Activated CD4-positive, alpha-beta T cell treated with anti-CD3 and anti-CD28 coated beads for 1 hour (primary cell): ENCODE measurements around the gene KNDC1.
"Not testable (repeated sequence)": the region's sequence is repeated elsewhere in the genome, so short reads cannot be mapped to it uniquely, and the experiment has no call there.

Experiments used
- DNase-seq: peaks from one replicate; pipeline ENCODE4 v3.0.0-alpha.2; 2020

Gene KNDC1

DNA sequence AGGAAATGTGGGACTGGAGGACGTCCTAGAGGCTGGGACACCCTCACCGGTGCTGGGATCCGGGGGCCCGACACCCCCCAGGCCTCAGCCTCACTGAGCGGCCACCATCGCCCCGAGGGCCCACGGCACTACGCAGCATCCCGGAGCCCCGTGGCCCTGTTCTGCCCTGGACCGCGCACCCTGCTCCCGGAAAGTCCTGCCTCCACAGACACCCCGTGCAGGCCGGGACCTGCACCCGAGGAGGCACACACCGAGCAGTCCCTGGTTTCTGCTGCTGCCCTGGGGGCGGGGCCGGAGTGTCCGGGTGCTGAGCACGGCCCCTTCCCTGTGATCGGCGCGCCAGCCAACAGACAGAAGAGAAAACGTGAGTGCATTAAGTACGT lies 18.1 kb upstream of the KNDC1 start:
- no peak for DNase-seq

DNA sequence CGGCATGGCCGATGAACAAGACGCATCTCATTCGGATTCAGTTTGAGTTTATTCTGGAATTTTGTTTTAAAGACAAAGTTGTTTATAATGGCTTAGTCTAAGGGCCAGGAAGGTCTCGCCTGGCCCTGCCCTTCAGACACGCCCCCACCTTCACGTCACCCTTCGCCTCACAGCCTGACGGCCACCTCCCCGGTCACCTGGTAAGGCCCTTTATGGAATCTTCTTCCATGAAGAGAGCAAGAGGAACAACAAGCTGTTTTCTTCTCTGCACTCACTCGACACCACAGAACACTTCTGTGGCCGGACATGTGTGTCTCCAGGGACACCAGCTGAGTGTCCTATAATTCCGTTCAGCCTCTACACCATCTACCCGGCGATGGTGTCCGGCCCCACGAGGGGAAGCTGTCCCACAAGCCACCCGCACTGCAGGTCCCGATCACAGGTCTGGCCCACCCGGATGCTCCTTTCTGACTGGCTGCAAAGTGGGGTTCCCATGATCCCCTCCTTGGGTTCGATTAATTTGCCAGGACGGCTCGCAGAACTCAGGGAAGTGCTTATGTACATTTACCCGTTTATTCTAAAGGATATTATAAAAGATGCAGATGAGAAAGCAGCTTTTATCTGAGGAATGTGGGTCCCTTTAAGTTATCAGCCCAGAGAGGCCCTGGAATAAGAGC lies 17.4 kb upstream of the KNDC1 start:
- DNase-seq, result no peak

DNA sequence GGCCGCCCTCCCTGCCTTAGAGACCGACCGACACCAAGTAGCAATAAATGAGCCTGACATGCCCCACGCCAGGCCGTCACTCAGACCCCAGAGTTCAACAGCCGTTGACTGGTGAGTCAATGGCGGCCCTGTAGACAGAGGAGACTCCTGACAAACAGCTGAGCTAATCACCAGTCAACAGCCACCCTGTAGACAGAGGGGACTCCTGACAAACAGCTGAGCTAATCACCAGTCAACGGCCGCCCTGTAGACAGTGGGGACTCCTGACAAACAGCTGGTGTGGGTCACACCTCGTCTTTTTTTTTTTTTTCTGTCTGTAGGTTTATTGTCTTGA lies 16.9 kb upstream of the KNDC1 start:
- no peak for DNase-seq

DNA sequence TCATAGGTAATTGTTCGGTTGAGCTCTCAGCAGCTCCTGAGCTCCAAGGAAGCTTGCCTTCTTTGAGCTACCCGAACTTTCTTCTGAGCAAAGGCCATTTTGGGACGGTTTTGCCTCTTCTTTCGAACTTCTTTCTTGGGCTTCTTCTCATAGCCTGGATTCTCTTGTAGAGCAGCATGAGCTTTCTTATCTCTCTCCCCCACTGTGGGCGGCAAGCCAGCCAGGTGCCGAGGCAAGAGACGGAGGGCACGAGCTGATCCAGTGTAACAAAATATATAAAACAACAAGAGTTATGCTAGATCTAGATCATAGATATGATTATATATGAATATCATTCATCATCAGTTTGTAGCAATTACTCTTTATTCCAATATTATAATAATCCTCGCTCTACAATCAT lies 16.5 kb upstream of the KNDC1 start:
- no peak for DNase-seq

DNA sequence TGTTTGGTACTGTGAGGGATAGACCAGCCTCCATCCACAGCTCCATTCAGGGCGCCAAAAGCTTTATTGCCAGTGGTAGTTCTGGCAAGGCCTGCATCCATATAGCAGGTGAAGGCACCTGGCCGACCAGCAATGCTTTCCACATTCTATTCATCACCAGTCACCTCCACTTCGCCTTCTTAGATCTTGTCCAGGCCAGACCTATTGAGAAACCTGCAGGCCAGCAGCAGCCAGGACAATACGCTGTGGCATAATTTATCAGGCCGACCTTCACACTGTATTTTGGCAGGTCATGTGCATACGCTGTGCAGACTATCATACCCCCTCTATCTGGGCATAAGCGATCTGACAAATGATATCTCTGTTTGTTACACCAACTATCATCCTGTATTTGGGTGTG lies 15.2 kb upstream of the KNDC1 start:
- DNase-seq, result no peak

DNA sequence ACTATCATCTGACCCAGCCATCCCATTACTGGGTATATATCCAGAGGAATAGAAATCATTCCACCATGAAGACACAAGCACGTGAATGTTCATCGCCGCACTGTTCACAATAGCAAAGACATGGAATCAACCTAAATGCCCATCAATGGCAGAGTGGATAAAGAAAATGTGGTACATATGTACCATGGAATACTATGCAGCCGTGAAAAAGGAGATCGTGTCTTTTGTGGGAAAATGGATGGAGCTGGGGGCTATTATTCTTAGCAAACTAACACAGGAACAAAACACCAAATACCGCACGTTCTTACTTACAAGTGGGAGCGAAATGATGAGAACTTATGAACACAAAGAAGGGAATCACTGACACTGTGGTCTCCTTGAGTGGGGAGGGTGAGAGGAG lies 9.8 kb upstream of the KNDC1 start:
- DNase-seq, result no peak

DNA sequence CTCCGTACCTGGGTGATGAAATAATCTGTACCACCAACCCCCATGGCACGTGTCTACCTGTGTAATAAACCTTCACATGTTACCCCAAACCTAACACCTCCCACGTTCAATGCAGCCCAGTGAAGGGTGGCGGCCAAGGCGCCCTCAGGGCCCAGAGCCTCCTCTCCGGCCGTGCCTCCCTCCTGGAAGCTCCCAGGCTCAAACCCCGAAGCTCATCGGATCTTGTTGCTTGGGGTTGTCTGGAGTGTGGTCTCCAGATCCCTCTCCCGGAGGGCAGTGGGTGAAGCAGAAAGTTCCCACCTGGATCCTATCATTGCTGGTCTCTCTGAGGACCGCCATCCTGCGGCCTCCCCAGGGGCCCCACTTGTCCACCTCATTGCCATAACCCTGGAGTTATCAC lies 9.4 kb upstream of the KNDC1 start:
- DNase-seq, result no peak

DNA sequence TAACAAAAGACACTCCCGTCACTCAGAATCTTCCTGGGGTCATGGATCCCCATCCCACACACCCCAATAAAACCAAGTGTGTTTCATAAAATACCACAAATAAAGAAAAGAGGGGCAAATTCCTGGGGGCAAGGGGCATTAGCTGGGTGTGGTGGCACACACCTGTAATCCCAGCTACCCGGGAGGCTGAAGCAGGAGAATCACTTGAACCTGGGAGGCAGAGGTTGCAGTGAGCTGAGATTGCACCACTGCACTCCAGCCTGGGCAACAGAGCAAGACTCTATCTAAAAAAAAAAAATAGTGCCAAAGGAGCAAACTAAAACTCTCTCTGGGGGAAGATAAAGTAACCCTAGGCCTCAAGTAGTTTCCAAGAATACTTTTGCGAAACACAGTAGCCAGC lies 8.9 kb upstream of the KNDC1 start:
- DNase-seq, result not testable (repeated sequence)

DNA sequence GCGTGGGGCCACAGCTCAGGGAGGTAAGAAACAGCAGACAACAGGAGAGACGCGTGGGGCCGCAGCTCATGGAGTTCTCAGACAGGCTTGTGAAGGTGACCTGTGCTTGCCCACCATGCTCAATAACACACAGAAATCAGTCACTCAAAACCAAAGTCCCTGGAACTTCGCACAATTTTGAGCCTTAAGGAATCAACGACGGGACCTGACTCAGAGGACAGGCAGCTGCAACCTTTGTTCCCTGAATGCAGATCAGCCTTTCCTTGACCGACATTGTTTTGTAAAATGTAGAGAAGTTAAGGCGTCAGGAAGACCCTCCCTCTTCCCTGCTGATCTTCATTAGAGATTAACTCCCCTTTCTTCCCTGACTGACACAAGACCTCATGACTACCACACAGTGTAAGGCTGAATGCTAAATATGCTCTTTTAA lies 8.5 kb upstream of the KNDC1 start:
- DNase-seq, result no peak

DNA sequence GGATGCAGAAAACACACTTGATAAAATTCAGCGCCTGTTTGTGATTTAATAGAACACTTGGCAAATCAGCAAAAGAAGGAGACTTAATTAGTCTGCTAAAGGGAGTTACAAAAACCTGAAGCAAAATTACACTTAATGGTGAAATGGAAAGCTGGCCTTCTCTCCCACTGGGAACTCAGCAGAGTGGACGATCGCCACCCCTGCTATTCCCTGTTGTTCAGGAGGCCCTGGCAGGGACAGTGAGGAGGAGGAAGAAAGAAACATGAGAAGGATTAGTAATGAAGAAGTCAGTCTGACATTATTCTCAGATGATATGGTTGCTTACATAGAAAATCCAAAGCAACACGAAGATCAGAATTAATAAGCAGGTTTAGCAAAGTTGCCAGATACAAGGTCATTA lies 5.6 kb upstream of the KNDC1 start:
- no peak for DNase-seq

DNA sequence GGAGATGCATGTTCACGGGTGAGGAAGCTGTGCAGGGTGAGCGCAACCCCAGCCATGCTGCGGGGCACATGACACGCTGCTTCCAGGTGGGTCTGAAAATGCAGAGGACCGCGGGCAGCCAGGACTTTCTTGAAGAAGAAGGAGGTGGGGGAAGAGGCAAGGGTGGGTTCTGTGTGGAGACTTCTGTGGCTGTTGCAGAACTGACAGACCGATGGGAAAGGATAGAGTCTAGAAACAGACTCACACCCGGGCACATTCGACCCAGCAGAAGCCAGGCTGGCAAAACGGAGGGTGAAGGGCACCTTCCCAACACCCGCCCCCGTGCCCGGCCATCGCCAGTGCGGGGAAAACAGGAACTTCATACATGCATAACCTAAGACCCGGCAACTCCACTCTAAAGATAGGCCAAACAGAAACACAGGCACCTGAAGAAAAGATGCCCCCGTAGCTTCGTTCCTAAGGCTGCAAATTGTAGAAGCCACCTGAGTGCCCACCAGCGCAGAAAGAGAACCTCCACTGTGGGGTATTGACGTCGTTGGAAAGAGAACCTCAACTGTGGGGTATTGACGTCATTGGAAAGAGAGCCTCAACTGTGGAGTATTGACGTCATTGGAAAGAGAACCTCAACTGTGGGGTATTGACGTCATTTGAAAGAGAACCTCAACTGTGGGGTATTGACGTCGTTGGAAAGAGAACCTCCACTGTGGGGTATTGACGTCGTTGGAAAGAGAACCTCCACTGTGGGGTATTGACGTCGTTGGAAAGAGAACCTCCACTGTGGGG lies 4.8 kb upstream of the KNDC1 start:
- no peak for DNase-seq

DNA sequence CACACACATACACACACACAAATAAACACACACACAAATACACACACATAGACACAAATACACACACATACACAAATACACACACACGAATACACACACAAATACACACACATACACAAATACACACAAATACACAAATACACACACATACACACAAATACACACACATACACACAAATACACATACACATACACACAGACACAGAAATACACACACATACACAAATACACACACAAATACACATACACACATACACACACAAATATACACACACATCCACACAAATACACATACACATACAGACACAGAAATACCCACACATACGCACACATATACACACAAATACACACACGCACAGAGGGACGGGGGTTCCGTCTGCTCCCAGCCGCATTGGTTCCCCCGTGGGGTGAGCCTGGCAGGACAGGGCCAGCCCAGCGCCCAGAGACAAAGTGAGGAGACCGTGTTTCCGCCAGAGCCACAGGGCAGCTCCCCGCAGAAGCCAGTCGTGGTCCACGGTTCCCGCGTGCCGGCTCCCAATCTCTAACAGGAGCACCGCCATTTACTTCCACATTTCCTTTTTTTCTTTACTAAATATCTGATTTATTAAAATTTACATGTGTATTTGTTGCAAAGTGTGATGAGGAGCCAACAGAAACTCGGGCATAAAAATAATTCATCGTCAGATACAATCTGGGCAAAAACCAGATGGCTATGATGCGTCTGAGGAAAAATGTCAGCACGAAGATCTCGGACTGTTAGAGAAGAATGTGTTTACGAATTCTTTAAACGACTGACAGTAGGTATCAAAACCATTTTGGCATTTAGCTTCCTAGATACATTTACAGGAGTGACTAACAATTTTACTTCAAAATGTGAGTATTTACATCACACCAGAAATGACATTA lies 3.1 kb upstream of the KNDC1 start:
- no peak for DNase-seq

DNA sequence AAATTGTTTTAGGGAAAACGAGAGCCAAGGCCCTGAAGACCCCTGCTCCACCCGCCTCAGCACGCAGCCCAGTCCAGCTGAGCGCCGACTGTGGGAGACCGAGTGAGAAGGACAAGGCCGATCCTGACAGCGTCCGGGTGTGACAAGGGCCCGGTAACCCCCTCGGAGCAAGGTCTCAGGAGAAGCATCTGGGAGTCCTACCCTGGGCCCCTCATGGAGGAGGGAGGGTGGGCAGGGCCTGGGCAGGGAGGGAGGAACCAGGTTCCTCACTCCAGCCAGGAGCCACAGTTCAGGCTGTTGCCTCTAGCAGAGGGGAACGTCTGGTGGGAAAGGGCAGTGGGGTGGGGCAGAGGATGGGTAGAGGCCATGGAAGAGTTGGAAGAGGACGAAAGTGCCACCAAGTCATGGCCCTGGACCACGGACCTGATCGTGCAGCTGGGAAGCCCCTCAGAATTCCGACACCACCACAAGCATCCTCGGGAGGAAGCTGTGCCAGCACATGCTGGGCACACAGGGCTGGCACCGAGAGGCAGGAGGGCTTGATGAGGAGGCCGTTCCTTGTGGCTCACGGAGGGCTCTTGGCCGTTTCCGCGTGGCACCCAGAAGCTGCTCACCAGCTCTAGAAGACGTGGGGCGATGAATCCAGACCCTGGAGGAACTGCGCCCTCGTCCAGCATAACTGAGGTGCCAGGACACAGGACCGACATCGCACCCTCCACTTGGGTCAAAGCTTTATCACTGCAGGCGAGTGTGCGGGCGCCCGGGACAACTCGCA lies 2.2 kb upstream of the KNDC1 start:
- DNase-seq, result no peak

DNA sequence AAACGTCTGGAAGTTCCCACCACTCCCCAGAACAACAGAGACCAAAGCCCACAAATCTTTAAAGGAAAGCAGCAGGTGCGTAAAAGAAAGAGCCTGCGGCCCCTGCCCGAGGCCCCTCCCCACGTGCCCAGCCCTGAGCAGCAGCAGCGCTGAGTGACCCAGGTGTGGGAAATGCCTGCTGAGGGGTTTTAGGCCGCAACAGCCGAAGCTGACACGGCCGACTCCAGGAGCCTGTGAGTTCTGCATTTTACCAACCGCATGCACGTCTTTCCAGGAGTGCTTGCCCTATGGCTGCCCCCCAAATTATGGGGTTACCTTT lies 1.6 kb upstream of the KNDC1 start:
- no peak for DNase-seq

DNA sequence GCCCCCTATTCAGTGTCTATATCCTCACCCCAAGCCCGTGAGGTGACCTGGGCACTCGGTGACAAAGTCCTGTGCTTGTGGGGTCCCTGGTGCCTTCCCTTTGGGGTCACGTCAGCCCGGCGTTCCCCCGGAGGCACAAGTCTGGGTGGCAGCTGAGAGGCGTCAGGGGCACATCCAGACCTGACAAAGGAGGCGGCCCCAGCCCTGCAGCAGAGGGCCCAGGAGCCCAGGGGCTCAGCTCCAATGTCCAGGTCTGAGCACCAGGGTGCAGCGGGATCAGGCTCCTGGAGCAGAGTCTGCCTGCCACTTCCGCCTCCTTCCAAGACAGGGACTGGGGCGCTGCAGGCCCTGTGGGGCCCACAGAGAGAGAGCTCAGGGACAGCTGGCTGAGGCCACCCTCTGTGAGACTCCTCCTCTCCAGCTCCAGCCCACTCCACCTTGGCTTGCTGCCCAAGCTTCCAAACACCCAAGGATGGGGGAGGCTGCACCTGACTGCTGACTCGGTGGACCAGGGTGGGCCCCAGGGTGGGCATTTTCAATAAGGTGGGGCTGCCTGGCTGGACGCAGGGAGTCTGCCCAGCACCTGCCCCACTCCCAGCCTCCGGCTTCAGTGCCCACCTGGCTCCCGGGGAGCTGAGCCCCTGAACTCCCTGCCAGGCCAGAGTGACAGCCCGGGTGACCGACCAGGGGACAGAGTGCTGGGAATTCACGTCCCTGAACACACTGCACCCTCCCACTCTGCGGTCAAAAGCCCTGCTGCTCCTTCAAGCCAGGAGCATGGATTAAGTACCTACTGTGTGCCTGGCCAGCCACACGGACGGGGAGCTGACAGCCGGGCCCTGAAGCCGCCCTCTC lies 1.0 kb upstream of the KNDC1 start:
- DNase-seq, result no peak

DNA sequence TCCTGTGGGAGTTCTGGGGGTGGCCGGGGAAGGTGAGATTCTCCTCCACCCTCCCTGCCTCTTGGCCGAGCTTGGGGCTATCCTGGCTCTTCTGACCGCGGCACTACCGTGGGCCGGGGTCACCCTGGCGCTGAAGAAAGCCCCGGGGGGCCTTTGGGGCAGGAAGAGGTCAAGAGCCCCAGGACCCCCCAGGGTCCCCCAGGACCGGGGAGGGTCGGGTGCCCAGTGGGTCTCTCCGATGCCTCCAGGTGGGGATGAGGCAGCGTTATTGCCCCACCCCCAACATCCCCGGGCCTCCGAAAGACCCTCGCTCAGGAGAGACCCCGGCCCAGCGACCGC lies 439 bp upstream of the KNDC1 start:
- DNase-seq, result no peak

DNA sequence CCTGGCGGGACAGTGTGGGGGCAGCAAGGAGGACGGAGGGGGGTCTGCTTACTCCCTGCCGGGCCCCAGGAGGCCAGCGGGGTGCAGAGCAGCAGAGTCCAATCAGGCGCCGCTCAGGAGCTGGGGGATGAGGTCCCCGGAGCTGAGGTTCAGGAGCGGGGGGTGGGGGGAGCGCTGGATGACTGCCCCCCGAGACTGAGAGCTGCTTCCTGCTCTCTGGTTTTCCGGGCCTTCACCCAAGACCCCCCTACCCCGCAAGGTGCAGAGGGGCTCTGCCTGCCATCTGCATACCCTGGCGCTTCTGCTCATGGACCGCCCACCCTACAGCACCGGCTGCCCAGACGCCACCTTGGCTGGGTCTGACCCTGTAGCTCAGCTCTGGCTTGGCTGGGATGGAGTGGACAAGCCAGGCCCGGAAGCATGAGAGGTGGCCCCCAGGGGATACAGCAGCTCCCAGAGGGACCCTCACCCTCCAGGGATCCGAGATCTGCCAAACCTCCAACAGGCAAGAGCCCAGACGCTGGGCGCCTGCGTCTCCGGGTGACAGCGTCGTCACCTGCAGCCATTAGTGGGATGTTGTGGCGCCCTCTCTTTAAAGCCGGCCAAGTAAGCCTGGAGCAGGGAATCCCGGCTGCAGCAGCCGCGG lies 930 bp downstream of the KNDC1 start:
- DNase-seq, result no peak

DNA sequence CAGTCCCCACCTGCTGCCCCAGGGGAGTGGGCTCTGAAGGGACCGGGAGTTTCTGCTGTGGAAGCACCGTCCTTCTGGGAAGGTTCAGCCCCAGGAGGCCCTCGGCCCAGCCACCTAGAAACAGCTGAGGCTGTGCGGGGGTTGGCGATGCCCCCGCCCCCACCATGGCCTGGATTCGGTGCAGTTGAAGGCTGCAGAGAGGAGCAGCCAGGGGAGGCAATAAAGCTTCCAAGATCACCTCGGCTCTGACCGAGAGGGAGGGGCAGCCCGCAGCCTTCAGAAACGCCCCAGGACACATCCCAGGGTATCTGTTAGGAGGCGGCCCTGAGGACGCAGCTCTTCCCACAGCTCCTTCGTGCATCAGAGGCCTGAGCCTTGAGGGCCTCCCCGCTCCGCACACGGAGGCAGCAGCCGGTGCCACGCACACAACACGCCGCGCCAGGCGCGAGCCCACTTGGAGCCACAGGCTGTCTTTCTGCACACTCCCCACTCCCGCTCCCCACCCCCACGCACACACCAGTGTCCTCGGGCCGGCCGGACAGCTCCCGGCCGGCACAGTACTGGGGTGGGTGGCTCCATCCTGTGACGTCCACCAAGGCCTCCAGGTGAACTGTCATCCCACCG lies 1.6 kb downstream of the KNDC1 start:
- no peak for DNase-seq

DNA sequence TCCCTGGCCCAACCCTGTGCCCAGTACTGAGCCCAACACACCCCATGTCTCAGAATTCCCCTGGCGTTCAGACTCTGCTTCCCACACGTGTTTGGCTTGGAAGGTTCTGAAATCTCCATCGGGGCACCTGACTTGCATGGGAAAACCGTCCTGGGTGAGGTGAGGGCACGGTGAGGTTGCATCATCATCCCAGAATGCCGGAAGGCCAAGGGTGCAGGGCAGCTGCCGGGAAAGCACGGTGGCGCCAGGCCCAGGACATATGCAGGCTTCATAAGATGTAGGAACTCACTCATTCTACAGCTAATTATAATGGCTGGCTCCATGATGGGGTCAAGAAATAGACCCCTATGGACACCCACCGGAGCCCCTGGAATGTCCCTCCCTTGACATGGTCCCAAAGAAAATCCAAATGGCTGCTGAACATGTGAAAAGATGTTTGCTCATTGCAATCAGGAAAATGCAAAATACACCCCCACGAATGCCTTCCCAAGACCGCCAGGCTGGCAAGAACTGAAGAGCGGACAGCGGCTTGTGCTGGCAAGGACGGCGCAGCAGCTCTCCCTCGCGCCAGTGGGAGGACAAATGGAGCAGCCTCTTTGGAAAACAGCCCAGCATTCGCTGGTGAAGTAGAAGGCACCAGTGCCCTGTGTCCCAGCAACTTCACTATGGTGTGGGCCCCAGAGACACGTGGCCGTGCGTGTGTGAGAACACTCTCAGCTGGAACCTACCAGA lies 2.3 kb downstream of the KNDC1 start:
- no peak for DNase-seq
